ENCODE measurements around the gene FASN.

FASN gene

DNA sequence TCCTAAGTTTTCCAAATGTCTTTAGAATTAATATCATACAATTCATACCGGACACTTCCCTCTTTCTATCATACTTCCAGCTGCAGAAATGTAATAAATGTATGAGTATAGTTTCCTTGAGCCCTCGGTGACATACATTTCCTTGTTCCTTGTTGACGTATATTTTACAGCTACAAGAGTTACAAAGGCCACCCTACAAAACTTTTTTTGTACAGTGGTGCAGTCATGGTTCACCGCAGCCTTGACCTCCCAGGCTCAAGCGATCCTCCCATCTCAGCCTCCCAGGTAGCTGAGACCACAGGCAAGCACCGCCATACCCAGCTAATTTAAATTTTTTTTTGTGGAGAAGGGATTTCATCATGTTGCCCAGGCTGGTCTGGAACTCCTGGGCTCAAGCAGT, 25.2 kb downstream of the FASN start:
- DNase-seq: no peak

DNA sequence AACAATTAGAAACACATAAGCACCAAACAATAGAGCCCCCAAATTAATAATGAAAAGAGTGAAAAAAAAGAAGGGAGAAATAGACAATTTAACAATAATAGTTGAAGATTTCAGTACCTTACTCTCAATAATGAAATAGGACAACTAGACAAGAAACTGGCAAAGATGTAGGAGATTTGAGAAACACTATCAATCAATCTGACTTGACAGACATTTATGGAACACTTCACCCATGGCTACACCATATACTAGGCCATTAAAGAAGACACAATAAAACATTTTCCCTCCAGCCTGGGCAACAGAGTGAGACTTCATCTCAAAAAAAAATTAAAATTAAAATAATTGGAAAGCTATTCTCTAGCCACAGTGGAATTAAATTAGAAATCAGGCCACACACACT, 27.4 kb downstream of the FASN start:
- no peak for DNase-seq

- peak; percentile 21 for DNase-seq
Observed at GRCh38 chr17:82065638-82066303, 32.3 kb downstream of the FASN start, which contains the start of gene DUS1L. Gene DUS1L, minus strand, starts transcription at chr17:82065804. Its CDS starts 745 bp downstream, at chr17:82065059.

DNA sequence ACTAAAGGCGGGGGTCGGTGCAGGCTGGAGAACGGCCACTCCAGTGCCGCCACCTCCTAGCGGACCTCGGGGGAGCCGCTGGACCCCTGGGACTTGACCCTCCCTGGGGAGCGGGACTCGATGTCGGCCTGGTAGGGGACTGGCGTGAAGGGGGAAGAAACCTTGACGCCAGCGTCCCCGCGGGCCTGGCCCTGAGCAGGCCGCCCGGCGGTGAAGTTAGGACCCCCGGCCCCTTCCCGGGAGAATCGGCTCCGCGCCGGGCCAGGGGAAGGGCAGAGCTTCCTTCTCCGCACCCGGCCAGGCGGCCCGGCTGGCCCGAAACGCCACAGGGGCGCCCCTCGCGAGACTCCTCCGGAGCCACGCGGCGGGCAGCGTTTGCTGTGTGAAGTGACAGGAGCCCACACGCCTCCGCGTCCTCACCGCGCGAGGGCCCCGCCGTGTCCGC, 32.8 kb downstream of the FASN start:
- DNase-seq: no peak

GRCh38 chr17:82064433-82065192, 33.4 kb downstream of the FASN start:
- DNase-seq: no peak

DNA sequence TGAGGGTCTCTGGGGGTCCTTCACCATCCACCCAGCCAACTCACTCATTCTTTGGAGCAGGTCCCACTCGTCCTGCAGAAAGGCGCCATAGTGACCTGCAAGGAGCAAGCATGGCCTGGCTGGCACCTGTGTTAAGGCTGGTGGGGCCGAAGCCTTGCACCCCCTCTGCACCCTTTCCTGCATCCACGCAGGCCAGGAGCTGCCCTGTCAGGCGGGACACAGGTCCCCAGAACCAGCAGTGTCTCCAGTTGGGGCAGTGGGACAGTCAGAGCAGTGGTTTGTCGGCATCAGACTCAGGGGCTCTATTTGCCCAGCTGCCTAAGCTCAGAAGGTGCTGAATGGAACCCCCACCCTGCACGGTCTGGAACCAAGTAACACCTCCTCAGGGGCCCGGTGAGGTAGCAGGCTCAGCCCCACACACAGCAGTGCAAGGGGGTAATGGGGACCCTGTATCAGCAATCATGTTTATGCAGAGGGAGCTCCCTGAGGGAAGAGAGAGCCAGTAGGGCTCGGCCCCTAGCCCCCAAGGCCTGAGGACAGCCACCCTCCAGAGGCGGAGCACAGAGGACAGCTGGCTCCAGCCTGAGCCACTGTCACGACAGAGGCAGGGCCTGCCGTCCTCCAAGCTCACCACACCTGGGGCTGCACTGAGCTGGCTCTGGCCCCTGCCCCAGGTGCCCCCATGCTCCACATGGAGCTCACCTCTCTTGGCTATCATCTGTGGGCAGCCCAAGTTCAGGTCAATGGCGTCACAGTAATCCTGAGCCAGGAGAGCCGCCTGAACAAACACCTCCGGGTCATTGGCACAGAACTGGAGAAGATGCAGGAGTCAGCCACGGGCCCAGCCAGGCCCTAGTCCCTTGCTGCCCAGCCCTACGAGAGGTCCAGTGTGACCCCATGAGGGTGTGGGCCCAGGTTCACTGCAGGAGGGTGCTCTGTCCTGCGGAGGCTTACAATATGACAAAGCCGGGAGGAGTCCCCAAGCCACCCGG, 34.3 kb downstream of the FASN start:
- no peak for DNase-seq

- no peak for DNase-seq
Observed at GRCh38 chr17:82062984-82063368, 35.1 kb downstream of the FASN start.

DNA sequence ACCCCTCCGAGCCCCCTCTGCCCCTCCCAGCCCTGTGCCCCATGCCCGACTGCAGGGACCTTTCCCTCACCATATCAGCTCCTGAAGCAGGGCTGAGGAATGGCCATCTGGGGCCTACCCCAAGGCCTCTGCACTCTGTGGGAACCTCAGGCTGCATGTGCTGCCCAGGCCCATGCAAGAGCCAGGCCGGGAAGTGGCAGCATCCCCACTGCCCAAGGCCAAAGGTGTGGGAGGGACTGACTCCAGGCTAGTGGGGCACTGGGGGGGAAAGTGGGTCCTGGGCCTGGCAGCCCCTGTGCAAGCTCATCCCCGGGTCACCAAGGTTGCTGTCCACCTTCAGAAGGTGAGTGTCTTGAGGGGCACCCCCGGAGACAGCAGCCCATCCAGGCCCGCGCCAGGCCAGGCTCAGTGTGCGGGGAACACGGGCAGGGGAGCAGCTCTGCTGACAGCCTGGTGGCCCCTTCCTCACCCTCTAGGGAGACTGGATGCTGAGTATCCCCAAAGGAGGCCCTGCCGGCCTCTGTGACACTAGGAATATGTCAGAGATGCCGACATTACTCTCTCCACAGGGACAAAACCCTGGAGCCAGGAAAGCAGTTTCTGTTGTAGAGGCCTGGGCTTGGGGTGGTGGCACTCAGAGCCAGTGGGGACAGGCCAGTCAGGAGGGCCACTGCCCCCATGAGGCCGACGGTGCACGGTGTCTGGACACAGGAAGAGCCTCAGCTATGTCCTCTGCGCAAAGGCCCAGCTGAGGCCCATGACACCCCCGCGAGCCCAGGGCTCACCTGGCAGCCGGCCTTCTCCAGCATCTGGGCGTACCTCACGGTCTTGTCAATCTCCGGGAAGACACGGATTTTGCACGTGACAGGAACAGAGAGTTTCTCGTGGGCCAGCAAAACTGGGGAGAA, 35.7 kb downstream of the FASN start:
- DNase-seq: no peak

- DNase-seq: no peak
Observed at GRCh38 chr17:82061047-82061925, 36.8 kb downstream of the FASN start.

DNA sequence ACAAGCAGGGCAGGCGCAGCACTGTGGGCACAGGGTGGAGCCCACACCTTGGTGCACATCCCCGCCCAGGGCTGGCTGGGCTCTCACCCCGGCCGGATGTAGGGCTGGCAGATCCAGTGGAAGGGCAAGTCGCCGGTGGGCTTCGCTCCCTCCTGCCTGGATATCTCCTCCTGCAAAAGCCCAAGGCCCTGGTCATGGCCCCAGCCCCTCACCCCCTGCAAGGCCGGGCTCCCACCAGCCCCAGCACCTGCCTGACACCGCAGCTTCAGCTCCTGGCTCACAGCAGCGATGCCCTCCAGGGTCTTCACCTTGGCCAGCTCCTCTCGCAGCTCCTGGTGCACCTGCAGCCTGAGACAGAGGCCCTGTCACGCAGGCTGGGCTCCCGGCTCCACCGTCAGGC, 37.4 kb downstream of the FASN start:
- no peak for DNase-seq

DNA sequence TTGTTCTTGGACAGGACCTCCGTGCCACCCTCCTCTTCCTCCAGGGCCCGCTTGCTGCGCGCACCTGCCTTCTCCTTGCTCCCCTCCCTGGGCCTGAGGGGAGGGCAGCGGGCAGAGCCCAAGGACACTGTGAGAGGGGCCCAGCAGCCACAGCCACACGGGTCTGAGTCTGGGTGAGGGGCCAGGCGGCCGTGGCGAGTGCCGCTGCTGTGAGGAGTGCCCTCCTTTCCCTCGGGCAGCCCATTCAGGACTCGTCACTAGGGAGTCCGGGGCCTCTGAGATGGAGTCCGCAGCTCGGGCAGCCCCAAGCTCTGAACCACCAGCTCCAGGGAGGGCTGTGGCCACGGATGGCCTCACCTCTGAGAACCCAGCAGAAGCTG, 38.0 kb downstream of the FASN start:
- no peak for DNase-seq

- no peak for DNase-seq
Observed at GRCh38 chr17:82059272-82060000, 38.6 kb downstream of the FASN start.

DNA sequence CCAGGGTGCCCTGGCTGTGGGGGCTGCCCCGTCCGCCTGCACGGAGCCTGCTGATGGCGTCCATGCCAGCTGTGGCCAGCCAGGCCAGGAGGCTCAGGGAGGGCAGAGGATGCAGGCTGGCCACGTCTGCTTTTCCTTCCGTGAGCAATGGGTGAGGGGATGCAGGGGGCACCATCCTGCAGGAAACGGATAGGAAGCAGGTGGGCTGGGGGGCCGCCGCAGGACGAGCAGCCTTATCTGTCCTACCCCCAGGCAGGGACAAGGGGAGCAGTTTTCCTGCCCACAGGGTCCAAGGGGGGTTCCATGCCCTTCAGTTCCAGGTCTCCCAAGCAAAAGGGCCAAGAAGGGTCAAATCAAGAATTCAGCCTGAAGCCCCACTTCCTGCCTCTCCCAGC, 39.2 kb downstream of the FASN start:
- DNase-seq: no peak

- DNase-seq: no peak
Observed at GRCh38 chr17:82058230-82058854, 39.7 kb downstream of the FASN start.

GRCh38 chr17:82056729-82057621, 41.1 kb downstream of the FASN start:
- no peak for DNase-seq

GRCh38 chr17:82055965-82056728, 41.9 kb downstream of the FASN start:
- no peak for DNase-seq

- DNase-seq: no peak
Observed at GRCh38 chr17:82055023-82055964, 42.7 kb downstream of the FASN start.
